ENCODE measurements around the gene MRFAP1.
"Not testable (repeated sequence)": the region's sequence is repeated elsewhere in the genome, so short reads cannot be mapped to it uniquely, and the experiment has no call there.

MRFAP1 gene

GRCh38 chr4:6633091-6633906 lies 7.2 kb upstream of the MRFAP1 start:
- DNase-seq, result peak in 2 of 58 donors; percentile 9 to 11

DNA sequence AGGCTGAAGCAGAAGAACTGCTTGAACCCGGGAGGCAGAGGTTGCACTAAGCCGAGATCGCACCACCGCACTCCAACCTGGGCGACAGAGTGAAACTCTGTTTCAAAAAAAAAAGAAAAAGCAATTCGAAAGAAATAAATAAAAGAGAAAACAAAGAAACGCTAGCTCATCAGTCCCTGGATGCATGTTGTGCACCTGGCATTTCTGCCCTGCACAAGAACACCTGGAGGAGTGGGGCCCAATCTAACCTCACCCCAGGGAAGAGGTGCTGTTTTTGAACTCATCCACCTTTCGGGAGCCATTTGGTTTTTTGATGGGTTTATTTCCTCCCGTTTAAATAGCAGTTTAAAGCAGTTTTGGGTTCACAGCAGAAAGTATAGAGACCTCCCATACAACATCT lies 5.7 kb upstream of the MRFAP1 start:
- DNase-seq, result no peak

DNA sequence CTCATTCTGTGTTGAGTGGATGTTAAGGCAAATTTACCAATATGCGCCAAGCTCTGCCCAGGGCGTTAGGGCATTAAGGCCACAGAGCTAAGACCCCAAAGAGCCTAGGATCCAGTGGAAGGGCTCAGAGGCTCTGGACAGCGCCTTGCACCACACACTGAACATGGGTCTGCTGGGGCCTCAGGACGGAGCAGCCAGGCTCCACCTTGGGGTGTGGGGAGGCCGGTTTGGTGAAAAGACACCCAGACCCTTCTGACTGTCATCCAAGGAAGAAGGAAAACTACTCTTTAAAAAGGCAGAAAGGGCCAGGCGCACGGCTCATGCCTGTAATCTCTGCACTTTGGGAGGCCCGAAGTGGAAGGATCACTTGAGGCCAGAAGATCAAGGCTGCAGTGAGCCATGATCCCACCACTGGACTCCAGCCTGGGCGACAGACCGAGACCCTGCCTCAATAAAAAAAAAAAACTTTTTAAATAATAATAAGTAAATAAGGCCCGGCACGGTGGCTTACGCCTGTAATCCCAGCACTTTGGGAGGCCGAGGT lies 1.3 kb upstream of the MRFAP1 start:
- DNase-seq, result no peak

- DNase-seq, result peak in 12 of 58 donors; percentile 25 to 65 (median 46)
Observed at GRCh38 chr4:6641164-6641970, 882 bp downstream of the MRFAP1 start.

- no peak for DNase-seq
Observed at GRCh38 chr4:6641971-6642320, 1.5 kb downstream of the MRFAP1 start.

DNA sequence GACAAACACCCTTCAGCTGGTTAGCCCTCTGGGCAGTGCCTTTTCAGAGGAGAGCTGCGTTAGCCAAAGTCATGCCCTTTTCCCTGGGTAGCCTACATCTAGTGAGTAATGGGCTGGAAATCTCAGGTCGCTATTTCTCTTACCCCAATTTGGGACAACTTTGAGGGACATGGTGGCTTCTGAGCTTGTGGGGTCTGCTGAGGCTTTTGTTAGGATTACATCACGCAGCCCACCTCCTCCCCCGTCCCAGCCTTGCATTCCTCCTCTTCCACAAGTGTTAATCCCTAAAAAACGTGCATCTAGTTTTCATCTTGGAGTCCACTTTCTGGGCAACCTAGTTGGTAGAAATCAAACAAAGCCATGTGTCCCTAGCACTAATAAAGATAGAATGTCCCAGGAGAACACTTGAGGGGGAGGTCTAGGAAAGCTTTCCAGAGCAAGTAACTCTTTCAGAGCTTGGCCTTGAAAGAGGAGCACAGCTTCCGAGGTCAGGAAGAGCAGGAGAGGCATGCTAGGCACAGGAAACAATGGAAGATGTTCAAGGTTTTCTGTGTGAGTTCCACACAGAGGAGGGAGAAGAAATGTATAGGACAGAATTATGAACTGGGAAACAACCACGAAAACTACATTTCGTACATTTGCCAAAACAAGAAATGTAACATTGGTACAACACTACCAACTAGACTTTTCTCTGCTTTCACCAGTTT lies 2.8 kb downstream of the MRFAP1 start:
- DNase-seq, result no peak

DNA sequence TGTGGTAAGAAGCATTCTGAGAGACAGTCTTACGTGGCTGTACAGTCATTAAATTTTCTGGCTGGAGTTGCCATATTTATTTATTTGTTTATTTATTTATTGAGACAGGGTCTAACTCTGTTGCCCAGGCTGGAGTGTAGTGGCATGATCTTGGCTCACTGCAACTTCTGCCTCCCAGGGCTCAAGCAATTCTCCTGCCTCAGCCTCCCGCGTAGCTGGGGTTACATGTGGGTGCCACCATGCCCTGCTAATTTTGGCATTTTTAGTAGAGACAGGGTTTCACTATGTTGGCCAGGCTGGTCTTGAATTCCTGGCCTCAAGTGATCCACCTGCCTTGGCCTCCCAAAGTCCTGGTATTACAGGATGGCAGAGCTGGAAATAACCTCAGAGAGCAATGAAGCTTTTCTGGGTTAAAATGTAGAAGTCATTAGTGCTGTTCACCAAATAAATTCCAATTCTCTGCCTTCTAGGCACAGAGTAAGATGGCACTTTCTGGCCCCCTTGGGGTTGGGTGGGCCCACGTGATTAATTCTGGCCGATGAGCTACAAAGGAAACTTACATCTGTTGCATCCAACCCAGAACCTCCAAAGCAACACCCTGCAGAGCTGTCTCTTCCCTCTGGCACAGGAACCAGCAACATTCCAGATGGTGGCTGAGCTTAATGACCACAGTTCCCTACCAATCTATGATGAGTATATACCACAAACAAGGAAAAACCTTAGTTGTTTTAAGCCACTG lies 4.5 kb downstream of the MRFAP1 start:
- DNase-seq, result no peak

DNA sequence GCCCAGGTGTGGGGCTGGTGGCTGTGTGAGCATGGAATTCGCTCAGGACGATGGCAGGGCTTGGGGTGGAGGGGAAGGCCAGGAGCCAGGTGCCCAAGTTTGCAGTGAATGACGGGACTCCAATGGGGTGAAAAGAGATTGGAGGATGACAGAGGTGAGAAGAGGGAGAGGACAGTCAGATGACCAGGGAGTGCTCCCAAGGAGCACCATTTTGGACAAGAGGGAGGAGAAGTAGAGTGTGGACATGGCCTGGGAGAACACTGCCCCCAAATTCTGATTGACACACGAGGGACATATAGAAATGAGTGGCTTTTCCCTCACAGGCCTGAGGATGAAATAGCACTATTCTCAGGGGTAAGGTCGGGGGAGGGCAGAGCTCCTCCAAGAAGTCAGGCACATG lies 6.7 kb downstream of the MRFAP1 start:
- DNase-seq, result no peak

GRCh38 chr4:6647582-6648230 lies 7.2 kb downstream of the MRFAP1 start:
- no peak for DNase-seq

DNA sequence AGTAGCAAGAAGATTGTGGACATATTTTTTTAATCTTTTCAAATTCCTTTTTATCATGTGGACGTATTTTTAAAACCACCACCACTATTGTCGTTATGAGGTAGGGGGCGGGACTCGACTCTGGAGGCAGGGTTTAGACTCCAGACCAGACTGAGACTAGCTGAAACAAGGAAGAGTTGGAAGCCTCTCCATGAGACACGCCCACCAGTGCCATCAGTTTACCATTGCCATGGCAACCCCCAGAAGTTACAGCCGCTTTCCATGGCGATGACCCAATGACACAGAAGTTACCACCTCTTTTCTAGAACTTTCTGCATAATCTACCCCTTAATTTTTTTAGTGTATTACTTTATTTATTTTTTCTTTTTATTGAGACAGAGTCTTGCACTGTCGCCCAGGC lies 8.7 kb downstream of the MRFAP1 start:
- DNase-seq, result no peak

GRCh38 chr4:6654211-6654610 lies 13.7 kb downstream of the MRFAP1 start:
- not testable (repeated sequence) for DNase-seq

DNA sequence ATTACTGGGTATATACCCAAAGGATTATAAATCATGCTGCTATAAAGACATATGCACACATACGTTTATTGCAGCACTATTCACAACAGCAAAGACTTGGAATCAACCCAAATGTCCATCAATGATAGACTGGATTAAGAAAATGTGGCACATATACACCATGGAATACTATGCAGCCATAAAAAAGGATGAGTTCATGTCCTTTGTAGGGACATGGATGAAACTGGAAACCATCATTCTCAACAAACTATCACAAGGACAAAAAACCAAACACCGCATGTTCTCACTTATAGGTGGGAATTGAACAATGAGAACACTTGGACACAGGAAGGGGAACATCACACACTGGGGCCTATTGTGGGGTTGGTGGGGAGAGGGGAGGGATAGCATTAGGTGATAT lies 14.8 kb downstream of the MRFAP1 start:
- not testable (repeated sequence) for DNase-seq

GRCh38 chr4:6655924-6656323 lies 15.4 kb downstream of the MRFAP1 start:
- DNase-seq, result no peak

DNA sequence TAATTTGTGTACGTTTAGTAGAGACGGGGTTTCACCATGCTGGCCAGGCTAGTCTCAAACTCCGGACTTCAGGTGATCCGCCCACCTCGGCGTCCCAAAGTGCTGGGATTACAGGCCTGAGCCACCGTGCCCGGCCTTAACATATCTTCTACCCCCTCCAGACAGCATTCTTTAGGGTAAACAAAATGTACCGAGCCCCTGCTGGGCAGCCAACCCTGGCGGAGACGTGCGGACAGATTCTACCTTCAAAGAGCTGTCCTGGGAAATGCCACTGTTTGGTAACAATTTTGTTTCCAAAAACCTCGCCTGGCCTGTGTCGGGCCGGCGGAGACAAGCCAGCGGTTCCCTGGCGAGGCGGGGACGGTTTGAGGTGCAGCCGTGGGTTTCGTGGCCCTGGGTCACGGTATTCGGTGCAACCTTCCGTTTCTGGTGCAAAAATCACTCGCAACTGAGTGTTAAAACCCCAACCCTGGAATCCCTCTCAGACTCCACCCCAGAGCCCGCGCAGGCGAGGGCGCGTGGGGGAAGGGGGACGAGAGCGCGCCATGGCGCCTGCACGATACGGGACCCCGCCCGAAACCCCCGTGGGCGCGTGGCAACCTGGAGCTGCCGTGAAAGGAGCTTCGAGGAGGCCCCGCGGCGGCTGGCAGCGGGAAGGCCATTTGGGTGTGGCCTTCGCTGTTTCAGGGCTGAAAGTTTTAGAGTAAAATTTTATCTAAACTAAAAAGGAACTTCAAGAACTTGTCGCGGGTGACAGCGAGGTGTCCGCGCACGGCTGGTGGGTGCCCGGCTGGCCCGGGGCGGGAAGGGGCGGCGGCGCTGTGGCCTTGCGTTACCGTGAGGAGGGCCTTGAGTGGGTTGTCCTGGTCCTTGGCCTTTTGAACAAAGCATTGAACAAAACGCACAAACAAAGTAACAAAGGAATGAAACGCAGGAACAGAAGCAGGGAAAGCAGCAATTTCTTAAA lies 17.0 kb downstream of the MRFAP1 start:
- no peak for DNase-seq

- DNase-seq, result no peak
Observed at GRCh38 chr4:6658209-6658595, 17.7 kb downstream of the MRFAP1 start.

DNA sequence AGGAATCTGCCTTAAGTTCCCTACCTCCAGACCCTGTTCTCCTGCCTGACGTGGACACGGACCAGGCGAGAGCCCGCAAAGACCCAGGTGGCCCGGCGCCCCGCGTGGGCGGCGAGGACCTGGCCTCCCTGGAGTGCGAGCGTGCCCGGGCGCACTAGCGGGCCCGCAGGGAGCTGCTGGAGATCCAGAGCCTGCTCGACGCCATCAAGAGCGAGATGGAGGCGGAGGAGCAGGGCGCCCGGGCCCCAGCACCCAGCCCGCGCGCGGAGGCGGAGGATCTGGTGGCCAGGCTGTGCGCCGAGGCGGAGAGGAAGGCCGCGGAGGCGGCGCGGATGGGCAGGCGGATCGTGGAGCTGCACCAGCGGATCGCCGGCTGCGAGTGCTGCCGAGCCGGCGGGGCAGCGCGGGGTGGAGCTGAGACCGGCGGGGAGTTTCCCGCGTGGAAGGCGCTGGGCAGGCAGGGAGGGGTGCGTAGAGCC lies 18.2 kb downstream of the MRFAP1 start:
- DNase-seq, result peak in 25 of 58 donors; percentile 6 to 80 (median 23)

GRCh38 chr4:6659897-6660296 lies 19.4 kb downstream of the MRFAP1 start:
- DNase-seq, result no peak

DNA sequence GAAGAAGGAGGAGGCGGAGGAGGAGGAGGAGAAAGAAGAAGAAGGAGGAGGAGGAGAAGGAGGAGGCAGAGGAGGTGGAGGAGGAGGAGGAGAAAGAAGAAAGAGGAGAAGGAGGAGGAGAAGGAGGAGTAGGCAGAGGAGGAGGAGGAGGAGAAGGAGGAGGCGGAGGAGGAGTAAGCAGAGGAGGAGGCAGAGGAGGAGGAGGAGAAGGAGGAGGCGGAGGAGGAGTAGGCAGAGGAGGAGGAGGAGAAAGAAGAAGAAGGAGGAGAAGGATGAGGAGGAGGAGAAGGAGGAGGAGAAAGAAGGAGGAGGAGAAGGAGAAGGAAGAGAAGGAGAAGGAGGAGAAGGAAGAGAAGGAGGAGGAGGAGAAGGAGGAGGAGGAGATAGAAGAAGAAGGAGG lies 19.9 kb downstream of the MRFAP1 start:
- DNase-seq, result no peak

DNA sequence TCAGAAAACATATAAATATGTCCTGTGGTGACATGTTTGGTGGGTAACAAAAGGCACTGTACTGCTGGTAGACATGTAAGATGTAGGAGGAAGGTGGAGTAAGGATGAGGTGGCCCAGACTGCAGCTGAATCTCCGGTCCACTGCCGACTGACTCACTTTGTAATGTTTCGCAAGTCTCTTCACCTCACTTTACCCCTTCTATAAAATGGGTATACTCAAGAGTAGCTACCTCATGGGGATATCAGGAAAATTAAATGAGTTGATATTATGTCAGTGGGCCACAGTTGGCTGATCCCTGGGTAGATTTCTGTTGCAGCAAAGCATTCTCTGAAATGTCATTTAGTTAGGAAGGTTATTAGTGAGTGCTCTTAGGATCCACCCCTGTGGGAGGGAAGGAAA lies 22.1 kb downstream of the MRFAP1 start:
- no peak for DNase-seq
